Trophoblast cell (in vitro differentiated cells and primary cell): ENCODE results near the gene TMEM138.
A peak's percentile ranks its signal among the peaks of the same experiment; 100 is the strongest.

Experiments
- DNase-seq, 2 donors: peaks; one replicate each; pipeline ENCODE4 v3.0.0-alpha.2; 2016
- H2AFZ ChIP-seq: 2 replicates; pipeline ENCODE4 v1.6.1; 2013; ENCODE audit warnings: low read length, moderate library complexity, mild to moderate bottlenecking; ENCODE audit not compliant: insufficient read depth, poor library complexity
- H2AK5ac ChIP-seq: 2 replicates; pipeline ENCODE4 v1.6.1; 2013; ENCODE audit warnings: mild to moderate bottlenecking, low read length
- H2BK120ac ChIP-seq: 2 replicates; pipeline ENCODE4 v1.6.1; 2013; ENCODE audit warnings: low read length, mild to moderate bottlenecking, moderate library complexity; ENCODE audit not compliant: insufficient read depth, poor library complexity
- H2BK12ac ChIP-seq: 2 replicates; pipeline ENCODE4 v1.6.1; 2013; ENCODE audit warnings: mild to moderate bottlenecking, low read length, moderate library complexity
- H2BK5ac ChIP-seq: 2 replicates; pipeline ENCODE4 v1.6.1; 2013; ENCODE audit warnings: low read length, low read depth, moderate library complexity, mild to moderate bottlenecking; ENCODE audit not compliant: poor library complexity
- H3K14ac ChIP-seq: 2 replicates; pipeline ENCODE4 v1.6.1; 2013; ENCODE audit warnings: mild to moderate bottlenecking, low read length
- H3K18ac ChIP-seq: 2 replicates; pipeline ENCODE4 v1.6.1; 2013; ENCODE audit warnings: mild to moderate bottlenecking, low read length
- H3K23ac ChIP-seq: 2 replicates; pipeline ENCODE4 v1.6.1; 2013; ENCODE audit warnings: low read length
- H3K27ac ChIP-seq: 2 replicates; pipeline ENCODE4 v1.5.1; 2013; ENCODE audit warnings: low read depth, mild to moderate bottlenecking, inconsistent platforms, low read length, moderate library complexity
- H3K27me3 ChIP-seq: 2 replicates; pipeline ENCODE4 v1.6.1; 2013; ENCODE audit warnings: inconsistent platforms, mild to moderate bottlenecking, low read length, moderate library complexity; ENCODE audit not compliant: insufficient read depth
- H3K36me3 ChIP-seq, 2 experiments: 1 replicate in 1 of 2; 2 replicates in 1 of 2; pipeline ENCODE4 v1.6.1; 2013; ENCODE audit warnings: low read length in 2 of 2, mild to moderate bottlenecking in 2 of 2, moderate library complexity in 1 of 2; ENCODE audit not compliant: insufficient read depth in 2 of 2, control insufficient read depth in 1 of 2
- H3K4ac ChIP-seq: 2 replicates; pipeline ENCODE4 v1.6.1; 2013; ENCODE audit warnings: low read depth, mild to moderate bottlenecking, low read length, moderate library complexity
- H3K4me1 ChIP-seq, 2 experiments: 1 replicate in 1 of 2; 2 replicates in 1 of 2; pipeline ENCODE4 v1.6.1; 2013; ENCODE audit warnings: low read length in 2 of 2, mild to moderate bottlenecking in 2 of 2, moderate library complexity in 1 of 2; ENCODE audit not compliant: insufficient read depth in 2 of 2, control insufficient read depth in 1 of 2
- H3K4me2 ChIP-seq: 2 replicates; pipeline ENCODE4 v1.6.1; 2013; ENCODE audit warnings: inconsistent platforms, mild to moderate bottlenecking, low read length, moderate library complexity
- H3K4me3 ChIP-seq: 2 replicates; pipeline ENCODE4 v1.5.1; 2013; ENCODE audit warnings: mild to moderate bottlenecking, low read depth, low read length, inconsistent platforms
- H3K79me1 ChIP-seq: one replicate; pipeline ENCODE4 v1.6.1; 2013; ENCODE audit warnings: low read length
- H3K79me2 ChIP-seq: 2 replicates; pipeline ENCODE4 v1.6.1; 2013; ENCODE audit warnings: low read length, mild to moderate bottlenecking; ENCODE audit not compliant: control insufficient read depth, insufficient read depth, poor library complexity
- H3K9ac ChIP-seq: 2 replicates; pipeline ENCODE4 v1.6.1; 2013; ENCODE audit warnings: mild to moderate bottlenecking, low read length
- H3K9me3 ChIP-seq: 2 replicates; pipeline ENCODE4 v1.6.1; 2013; ENCODE audit warnings: low read depth, mild to moderate bottlenecking, control low read depth, inconsistent platforms, low read length; ENCODE audit not compliant: insufficient read depth
- H4K12ac ChIP-seq: 2 replicates; pipeline ENCODE4 v1.6.1; 2013; ENCODE audit warnings: low read depth, mild to moderate bottlenecking, low read length, moderate library complexity
- H4K8ac ChIP-seq: 2 replicates; pipeline ENCODE4 v1.6.1; 2013; ENCODE audit warnings: low read depth, mild to moderate bottlenecking, low read length, moderate library complexity
- H4K91ac ChIP-seq: one replicate; pipeline ENCODE4 v1.6.1; 2013; ENCODE audit warnings: low read depth, mild to moderate bottlenecking, low read length, moderate library complexity
- WGBS: extraction: QIAGEN DNeasy Blood & Tissue Kit; methylation state at CpG from one replicate; pipeline ENCODE4 v1.1.7; 2013; ENCODE audit warnings: missing lambda C conversion rate; ENCODE audit not compliant: insufficient read length, insufficient coverage; ENCODE audit errors: extremely low coverage; 5-methylcytosine and 5-hydroxymethylcytosine counted together

Gene TMEM138

DNA sequence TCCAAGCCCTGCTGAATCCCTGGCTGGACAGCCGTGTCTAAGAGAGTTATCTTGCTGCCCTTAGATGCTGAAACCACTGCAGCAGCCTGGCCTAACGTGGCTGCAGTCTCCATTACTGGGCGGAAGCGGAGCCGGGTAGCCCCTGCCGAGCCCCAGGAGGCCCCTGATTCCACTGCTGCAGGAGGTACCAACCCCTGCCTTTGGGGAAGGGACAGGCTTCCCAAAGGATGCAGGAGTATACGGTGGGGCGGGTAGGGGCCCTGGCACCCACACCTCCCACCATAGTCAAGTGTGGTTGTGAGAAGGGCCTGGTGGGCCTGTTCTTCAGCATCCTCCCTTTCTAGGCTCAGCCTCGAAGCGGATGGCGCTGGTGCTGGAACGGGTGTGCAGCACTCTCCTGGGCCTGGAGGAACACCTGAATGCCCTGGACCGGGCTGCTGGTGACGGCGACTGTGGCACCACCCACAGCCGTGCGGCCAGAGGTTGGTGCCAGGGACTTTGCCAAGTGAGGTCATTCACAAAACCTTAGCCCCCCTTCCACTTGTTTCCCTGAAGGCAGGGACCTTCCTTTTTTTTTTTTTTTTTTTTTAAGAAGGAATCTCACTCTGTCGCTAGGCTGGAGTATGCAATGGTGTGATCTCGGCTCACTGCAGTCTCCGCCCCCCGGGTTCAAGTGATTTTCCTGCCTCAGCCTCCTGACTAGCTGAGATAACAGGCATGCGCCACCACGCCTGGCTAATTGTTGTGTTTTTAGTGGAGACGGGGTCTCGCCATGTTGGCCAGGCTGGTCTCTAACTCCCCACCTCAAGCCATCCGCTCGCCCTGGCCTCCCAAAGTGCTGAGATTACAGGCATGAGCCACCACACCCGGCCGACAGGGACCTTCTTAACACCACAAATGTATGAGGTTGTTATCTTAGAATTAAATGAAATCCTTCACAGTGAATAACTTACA is 18.1 kb upstream of the TMEM138 start:
- Histone ChIP-seq H3K9me3 (no peaks in the 10 kb centered on the region), H3K79me2 (no peaks in the 10 kb centered on the region), H4K8ac (no peak overlapping the region), H3K4ac (no peak overlapping the region), H4K12ac (no peak overlapping the region), H2AFZ (no peak overlapping the region), H3K18ac (no peak overlapping the region), H3K9ac (no peak overlapping the region), H2AK5ac (no peak overlapping the region), H3K4me2 (no peak overlapping the region), H3K27me3 (no peaks in the 10 kb centered on the region), H3K23ac (no peak overlapping the region), H2BK5ac (no peak overlapping the region), H3K36me3 (peaks cover 12 to 25% of the 10 kb centered on the region in 2 experiments), H3K4me1 (peaks cover 3 to 13% of the 10 kb centered on the region in 2 experiments), H3K79me1 (no peaks in the 10 kb centered on the region), H4K91ac (no peak overlapping the region), H3K4me3 (no peak overlapping the region), H3K14ac (no peak overlapping the region), H2BK120ac (no peak overlapping the region), H3K27ac (no peak overlapping the region), H2BK12ac (no peak overlapping the region)
- no peak for DNase-seq
- no CpG with 5 or more reads among the region's 29 CpGs for WGBS

- H3K36me3 ChIP-seq: peaks cover 14 to 33% of the 10 kb centered on the region in 2 experiments
- no peak overlapping the region for H3K4ac ChIP-seq
- H3K79me2 ChIP-seq: no peaks in the 10 kb centered on the region
- H4K12ac ChIP-seq: no peak overlapping the region
- no peak overlapping the region for H3K4me2 ChIP-seq
- H3K4me1 ChIP-seq: peaks cover 3 to 13% of the 10 kb centered on the region in 2 experiments
- no peak overlapping the region for H3K9ac ChIP-seq
- no peaks in the 10 kb centered on the region for H3K27me3 ChIP-seq
- no peak overlapping the region for H3K4me3 ChIP-seq
- WGBS: no CpG with 5 or more reads among the region's 4 CpGs
- no peak overlapping the region for H3K27ac ChIP-seq
- H2BK5ac ChIP-seq: no peak overlapping the region
- no peak overlapping the region for H2BK120ac ChIP-seq
- DNase-seq: peak in 1 of 2 donors; percentile 35
- H2AFZ ChIP-seq: no peak overlapping the region
- H2BK12ac ChIP-seq: no peak overlapping the region
- H3K14ac ChIP-seq: no peak overlapping the region
- H4K8ac ChIP-seq: no peak overlapping the region
- peaks cover 3% of the 10 kb centered on the region for H3K9me3 ChIP-seq
- no peak overlapping the region for H3K18ac ChIP-seq
- H3K79me1 ChIP-seq: no peaks in the 10 kb centered on the region
- no peak overlapping the region for H2AK5ac ChIP-seq
- H3K23ac ChIP-seq: no peak overlapping the region
- no peak overlapping the region for H4K91ac ChIP-seq
These were observed 17.0 kb upstream of the TMEM138 start for GRCh38 chr11:61345170-61345610.

GRCh38 chr11:61345954-61346843 is 16.0 kb upstream of the TMEM138 start:
- H2BK12ac ChIP-seq: no peak overlapping the region
- H3K4me1 ChIP-seq: peaks cover 3 to 13% of the 10 kb centered on the region in 2 experiments
- no peak overlapping the region for H2AFZ ChIP-seq
- no peak overlapping the region for H2BK120ac ChIP-seq
- H3K4me3 ChIP-seq: no peak overlapping the region
- no peak overlapping the region for H2BK5ac ChIP-seq
- H3K27me3 ChIP-seq: no peaks in the 10 kb centered on the region
- H3K14ac ChIP-seq: no peak overlapping the region
- H3K23ac ChIP-seq: no peak overlapping the region
- H4K91ac ChIP-seq: no peak overlapping the region
- H3K9me3 ChIP-seq: peaks cover 3% of the 10 kb centered on the region
- peaks cover 21 to 40% of the 10 kb centered on the region in 2 experiments for H3K36me3 ChIP-seq
- H2AK5ac ChIP-seq: no peak overlapping the region
- no peaks in the 10 kb centered on the region for H3K79me2 ChIP-seq
- H4K8ac ChIP-seq: no peak overlapping the region
- H3K27ac ChIP-seq: no peak overlapping the region
- H3K9ac ChIP-seq: no peak overlapping the region
- no CpG with 5 or more reads among the region's 14 CpGs for WGBS
- peak; percentile 59 to 72 for DNase-seq
- no peak overlapping the region for H3K4ac ChIP-seq
- H3K4me2 ChIP-seq: no peak overlapping the region
- no peaks in the 10 kb centered on the region for H3K79me1 ChIP-seq
- H4K12ac ChIP-seq: no peak overlapping the region
- H3K18ac ChIP-seq: no peak overlapping the region

GRCh38 chr11:61347916-61348461 is 14.2 kb upstream of the TMEM138 start:
- no peak overlapping the region for H3K9ac ChIP-seq
- no peak overlapping the region for H4K12ac ChIP-seq
- peaks cover 3% of the 10 kb centered on the region for H3K9me3 ChIP-seq
- H3K23ac ChIP-seq: no peak overlapping the region
- H3K18ac ChIP-seq: no peak overlapping the region
- no peak overlapping the region for H3K14ac ChIP-seq
- no peak overlapping the region for H4K8ac ChIP-seq
- no peak overlapping the region for H3K4me3 ChIP-seq
- peaks cover 23 to 45% of the 10 kb centered on the region in 2 experiments for H3K36me3 ChIP-seq
- no CpG with 5 or more reads among the region's 11 CpGs for WGBS
- H3K27ac ChIP-seq: no peak overlapping the region
- no peaks in the 10 kb centered on the region for H3K79me2 ChIP-seq
- H2BK12ac ChIP-seq: no peak overlapping the region
- no peak overlapping the region for H3K4me2 ChIP-seq
- no peaks in the 10 kb centered on the region for H3K27me3 ChIP-seq
- peaks cover 3 to 13% of the 10 kb centered on the region in 2 experiments for H3K4me1 ChIP-seq
- no peaks in the 10 kb centered on the region for H3K79me1 ChIP-seq
- no peak overlapping the region for H2BK120ac ChIP-seq
- H2AK5ac ChIP-seq: no peak overlapping the region
- H4K91ac ChIP-seq: no peak overlapping the region
- H3K4ac ChIP-seq: no peak overlapping the region
- H2AFZ ChIP-seq: no peak overlapping the region
- H2BK5ac ChIP-seq: no peak overlapping the region
- DNase-seq: peak; percentile 90 to 96
